Liver (tissue), 9 donors: ENCODE data around the gene MRGPRF. TPM values are rescaled to one million over a fixed set of nuclear protein-coding genes. Genes with fewer than 3 reads are reported as not detected.

Experiments used
- DNase-seq: peaks from one replicate; pipeline ENCODE4 v3.0.0-alpha.2; 2017; ENCODE audit warnings: low spot score
- H3K27ac ChIP-seq, 2 donors: one replicate each; pipeline ENCODE4 v1.7.0; 2013; ENCODE audit warnings: inconsistent platforms in 2 of 2, low read length in 2 of 2, control low read depth in 1 of 2, low read depth in 1 of 2, mild to moderate bottlenecking in 1 of 2
- H3K27me3 ChIP-seq, 4 donors: one replicate each; pipeline versions ENCODE4 v1.6.1 to v1.7.0; 2013; ENCODE audit warnings: low read length in 3 of 4, inconsistent platforms in 1 of 4, mild to moderate bottlenecking in 1 of 4, moderate library complexity in 1 of 4; ENCODE audit not compliant: control insufficient read depth in 4 of 4, insufficient read depth in 4 of 4
- H3K36me3 ChIP-seq, 4 donors: one replicate each; pipeline versions ENCODE4 v1.6.1 to v1.7.0; 2013; ENCODE audit warnings: low read length in 3 of 4, mild to moderate bottlenecking in 3 of 4, low read depth in 1 of 4, moderate library complexity in 1 of 4; ENCODE audit not compliant: control insufficient read depth in 4 of 4, insufficient read depth in 3 of 4
- H3K4me1 ChIP-seq, 4 donors: one replicate each; pipeline versions ENCODE4 v1.6.1 to v1.7.0; 2013; ENCODE audit warnings: low read length in 3 of 4, mild to moderate bottlenecking in 3 of 4, moderate library complexity in 1 of 4; ENCODE audit not compliant: control insufficient read depth in 4 of 4, insufficient read depth in 4 of 4
- H3K4me3 ChIP-seq, 3 donors: one replicate each; pipeline versions ENCODE4 v1.6.1 to v1.7.0; 2013; ENCODE audit warnings: low read length in 3 of 3, control low read depth in 1 of 3, low read depth in 1 of 3, mild to moderate bottlenecking in 1 of 3
- H3K9ac ChIP-seq, 2 donors: one replicate each; pipeline ENCODE4 v1.7.0; 2013; ENCODE audit warnings: low read length in 2 of 2, mild to moderate bottlenecking in 2 of 2, moderate library complexity in 2 of 2, control low read depth in 1 of 2, low read depth in 1 of 2
- H3K9me3 ChIP-seq, 4 donors: one replicate each; pipeline versions ENCODE4 v1.6.1 to v1.7.0; 2013; ENCODE audit warnings: low read length in 3 of 4; ENCODE audit not compliant: control insufficient read depth in 4 of 4
- ATF3 ChIP-seq: IDR thresholded peaks from 2 replicates; pipeline ENCODE4 v1.6.1; 2016; ENCODE audit warnings: antibody characterized with exemption
- FOXA1 ChIP-seq: IDR thresholded peaks from 2 replicates; pipeline ENCODE4 v1.6.1; 2016; ENCODE audit warnings: antibody characterized with exemption
- FOXA2 ChIP-seq: IDR thresholded peaks from 2 replicates; pipeline ENCODE4 v1.6.1; 2016; ENCODE audit warnings: antibody characterized with exemption
- HNF4G ChIP-seq: IDR thresholded peaks from 2 replicates; pipeline ENCODE4 v1.6.1; 2016; ENCODE audit warnings: antibody characterized with exemption
- JUND ChIP-seq, 2 donors: IDR thresholded peaks; 2 replicates each; pipeline ENCODE4 v1.6.1; 2016; ENCODE audit warnings: antibody characterized with exemption in 2 of 2
- NR2F2 ChIP-seq: IDR thresholded peaks from 2 replicates; pipeline ENCODE4 v1.6.1; 2016; ENCODE audit warnings: antibody characterized with exemption
- RAD21 ChIP-seq, 2 donors: IDR thresholded peaks; 2 replicates each; pipeline ENCODE4 v1.6.1; 2016; ENCODE audit warnings: antibody characterized with exemption in 2 of 2, mild to moderate bottlenecking in 2 of 2
- REST ChIP-seq: IDR thresholded peaks from 2 replicates; pipeline ENCODE4 v1.6.1; 2016; ENCODE audit warnings: antibody characterized with exemption, mild to moderate bottlenecking
- SP1 ChIP-seq: IDR thresholded peaks from 2 replicates; pipeline ENCODE4 v1.6.1; 2018; ENCODE audit warnings: antibody characterized with exemption, mild to moderate bottlenecking
- TAF1 ChIP-seq: conservative IDR thresholded peaks from 2 replicates; pipeline ENCODE4 v1.6.1; 2016; ENCODE audit warnings: antibody characterized with exemption, mild to moderate bottlenecking
- YY1 ChIP-seq: IDR thresholded peaks from 2 replicates; pipeline ENCODE4 v1.6.1; 2016; ENCODE audit warnings: antibody characterized with exemption, mild to moderate bottlenecking
- ZBTB33 ChIP-seq: IDR thresholded peaks from 2 replicates; pipeline ENCODE4 v1.6.1; 2016; ENCODE audit warnings: antibody characterized with exemption
- WGBS: extraction: QIAGEN DNeasy Blood & Tissue Kit; methylation state at CpG from one replicate; pipeline ENCODE4 v1.1.7; 2013; 5-methylcytosine and 5-hydroxymethylcytosine counted together
- polyA plus RNA-seq, 2 donors: library from polyadenylated mRNA; stranded (reverse) in 1 of 2; unstranded in 1 of 2; fragments of 200-250 nt in 1 of 2; fragments of >200 nt in 1 of 2; fragmentation: Nextera tagmentation in 1 of 2; extraction: Ambion mirVana in 1 of 2; gene quantifications; one replicate each; pipeline versions ENCODE4 v1.2.1 to v1.2.3, GENCODE V29; 2013 to 2015
- total RNA-seq, 2 donors: library from RNA; depleted of rRNA; stranded (reverse); fragments of >200 nt; gene quantifications; one replicate each; pipeline ENCODE4 v1.2.3, GENCODE V29; 2014
- TF ChIP-seq, protein P1 (sequence below): IDR thresholded peaks from 2 replicates; pipeline ENCODE4 v1.6.1; 2016; ENCODE audit warnings: antibody characterized with exemption
- donor health status: healthy.
- donor health status: healthy.
- donor health status: healthy.
- donor health status: healthy.
- donor health status: healthy.

Gene MRGPRF
- total and polyA plus RNA-seq, 4 donors: 1.1 to 4.8 (median 2.5) TPM

- no peak for DNase-seq
- TF ChIP-seq FOXA1 (no peak), RAD21 (IDR thresholded peaks at IDR 0.05) (no peak), FOXA2 (no peak), YY1 (no peak), SP1 (no peak), HNF4G (no peak), REST (no peak)
- Histone ChIP-seq H3K27me3 (no peaks in the 10 kb centered on the region), H3K4me1 (no peaks in the 10 kb centered on the region), H3K9me3 (no peaks in the 10 kb centered on the region), H3K27ac (no peak overlapping the region), H3K9ac (no peak overlapping the region), H3K4me3 (no peak overlapping the region), H3K36me3 (no peaks in the 10 kb centered on the region)
- 62% methylated on average over 15 of the region's 15 CpGs for WGBS
Observed at GRCh38 chr11:68978931-68979594, 34.0 kb downstream of the MRGPRF start.

GRCh38 chr11:68978626-68978930 lies 34.5 kb downstream of the MRGPRF start:
- Histone ChIP-seq H3K9ac (no peak overlapping the region), H3K4me3 (no peak overlapping the region), H3K27ac (no peak overlapping the region), H3K27me3 (no peaks in the 10 kb centered on the region), H3K9me3 (no peaks in the 10 kb centered on the region), H3K36me3 (no peaks in the 10 kb centered on the region), H3K4me1 (no peaks in the 10 kb centered on the region)
- DNase-seq: no peak
- WGBS: 84% methylated on average over 5 of the region's 5 CpGs
- no peak for TF ChIP-seq ATF3
- no peak for TF ChIP-seq JUND (IDR thresholded peaks at IDR 0.05)
- TF ChIP-seq ZBTB33: no peak
- no peak for TF ChIP-seq HNF4G
- TF ChIP-seq TAF1: no peak
- no peak for TF ChIP-seq RAD21 (IDR thresholded peaks at IDR 0.05)
- TF ChIP-seq REST: no peak
- TF ChIP-seq YY1: no peak
- no peak for TF ChIP-seq FOXA1
- TF ChIP-seq, protein P1, sequence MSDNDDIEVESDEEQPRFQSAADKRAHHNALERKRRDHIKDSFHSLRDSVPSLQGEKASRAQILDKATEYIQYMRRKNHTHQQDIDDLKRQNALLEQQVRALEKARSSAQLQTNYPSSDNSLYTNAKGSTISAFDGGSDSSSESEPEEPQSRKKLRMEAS: no peak
- TF ChIP-seq NR2F2: no peak
- no peak for TF ChIP-seq FOXA2
- TF ChIP-seq SP1: no peak
